Muscle layer of colon (tissue), 2 donors: Measurements from ENCODE around the gene TPST2.

Experiments used
- H3K27ac ChIP-seq: one replicate; pipeline ENCODE4 v1.7.0; 2013; ENCODE audit warnings: low read depth, mild to moderate bottlenecking, low read length, moderate library complexity
- H3K27me3 ChIP-seq, 2 donors: one replicate each; pipeline ENCODE4 v1.7.0; 2013; ENCODE audit warnings: low read length in 2 of 2, mild to moderate bottlenecking in 2 of 2; ENCODE audit not compliant: insufficient read depth in 2 of 2, control insufficient read depth in 1 of 2
- H3K36me3 ChIP-seq: one replicate; pipeline ENCODE4 v1.7.0; 2013; ENCODE audit warnings: mild to moderate bottlenecking, low read length; ENCODE audit not compliant: insufficient read depth
- H3K4me1 ChIP-seq: one replicate; pipeline ENCODE4 v1.7.0; 2013; ENCODE audit warnings: mild to moderate bottlenecking, low read length; ENCODE audit not compliant: insufficient read depth
- H3K4me3 ChIP-seq, 2 donors: one replicate each; pipeline ENCODE4 v1.7.0; 2013; ENCODE audit warnings: low read length in 2 of 2, low read depth in 1 of 2, mild to moderate bottlenecking in 1 of 2, moderate library complexity in 1 of 2
- H3K9ac ChIP-seq: one replicate; pipeline ENCODE4 v1.7.0; 2013; ENCODE audit warnings: low read length
- H3K9me3 ChIP-seq: one replicate; pipeline ENCODE4 v1.7.0; 2013; ENCODE audit warnings: mild to moderate bottlenecking, low read length
- donor health status: abdominal sarcoma.
- donor health status: Adenocarcinoma of cecum.

TPST2 gene

GRCh38 chr22:26484360-26484706 is 105.6 kb downstream of the TPST2 start:
- H3K4me1 ChIP-seq = peaks cover 46% of the 10 kb centered on the region

GRCh38 chr22:26483439-26484359 is 106.2 kb downstream of the TPST2 start, which contains the start of the genes HPS4 and SRRD:
Gene HPS4 (minus strand): TSS chr22:26483783. CDS start chr22:26481762, 2,021 bp downstream.
Gene SRRD (plus strand): TSS chr22:26483877. CDS start chr22:26483891, 14 bp downstream.
- Histone ChIP-seq H3K36me3 (peaks cover 11% of the 10 kb centered on the region), H3K9me3 (no peaks in the 10 kb centered on the region), H3K27ac (peak within 1 kb of the TSS; percentile 96), H3K4me3 (peak within 1 kb of the TSS; percentile 94 to 95), H3K4me1 (peaks cover 46% of the 10 kb centered on the region), H3K27me3 (no peaks in the 10 kb centered on the region), H3K9ac (peak within 1 kb of the TSS; percentile 97)

More at GRCh38 chr22:26484360-26484706, 105.6 kb downstream of the TPST2 start:
- Histone ChIP-seq H3K27me3 (no peaks in the 10 kb centered on the region), H3K9ac (peak overlapping the region; percentile 18), H3K4me3 (peak overlapping the region; percentile 94 to 95), H3K36me3 (peaks cover 17% of the 10 kb centered on the region), H3K9me3 (no peaks in the 10 kb centered on the region), H3K27ac (peak overlapping the region; percentile 96)

DNA sequence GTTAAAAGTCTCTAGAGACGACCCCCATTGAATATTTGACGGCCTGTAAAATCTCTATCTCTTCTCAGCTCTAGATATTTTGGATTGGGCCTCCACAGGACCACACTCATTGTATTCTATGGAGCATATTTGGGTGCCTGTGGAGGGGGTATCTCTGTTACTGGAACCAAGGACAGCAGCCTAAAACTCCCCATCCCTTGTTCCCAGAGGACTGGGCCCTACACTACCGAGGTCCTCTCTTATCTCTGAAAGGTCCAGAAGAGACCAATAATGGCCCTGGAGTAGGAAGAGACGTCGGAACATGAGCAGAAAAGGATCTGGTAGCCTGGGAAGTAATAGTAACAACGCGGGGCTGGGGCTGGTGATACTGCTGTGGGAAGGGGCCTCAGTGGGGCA is 106.9 kb downstream of the TPST2 start:
- Histone ChIP-seq H3K4me3 (peak overlapping the region; percentile 94 to 95), H3K36me3 (peaks cover 4% of the 10 kb centered on the region), H3K27me3 (no peaks in the 10 kb centered on the region), H3K27ac (peak overlapping the region; percentile 96), H3K9me3 (no peaks in the 10 kb centered on the region), H3K4me1 (peaks cover 46% of the 10 kb centered on the region), H3K9ac (peak overlapping the region; percentile 97)

DNA sequence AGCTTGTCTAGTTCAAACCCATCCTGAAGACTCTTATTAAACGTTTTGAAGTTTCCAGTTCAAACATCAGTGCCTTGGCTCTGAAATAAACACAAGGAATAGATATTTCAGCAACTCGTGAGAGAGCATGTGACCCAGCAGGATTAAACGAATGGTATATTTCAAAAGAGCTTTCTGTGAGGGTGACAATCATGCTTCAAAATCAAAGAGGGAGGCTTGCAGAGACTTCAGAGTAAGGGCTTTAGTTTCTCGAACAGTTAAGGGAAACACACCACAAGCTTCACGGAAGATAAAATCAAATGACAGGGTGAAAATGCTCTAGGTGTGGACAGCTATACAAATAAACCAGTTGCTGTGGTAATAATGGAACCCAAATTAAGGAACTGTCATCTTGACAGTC is 107.8 kb downstream of the TPST2 start:
- H3K27ac ChIP-seq = no peak overlapping the region
- H3K4me1 ChIP-seq = peaks cover 46% of the 10 kb centered on the region
- H3K4me3 ChIP-seq = no peak overlapping the region

GRCh38 chr22:26481694-26482093 is 108.2 kb downstream of the TPST2 start:
- H3K4me1 ChIP-seq = peaks cover 46% of the 10 kb centered on the region
- H3K9ac ChIP-seq = no peak overlapping the region
- H3K36me3 ChIP-seq = peaks cover 11% of the 10 kb centered on the region
- no peaks in the 10 kb centered on the region for H3K9me3 ChIP-seq
- H3K4me3 ChIP-seq = no peak overlapping the region
- no peak overlapping the region for H3K27ac ChIP-seq
- H3K27me3 ChIP-seq = no peaks in the 10 kb centered on the region

More for the DNA sequence above, 107.8 kb downstream of the TPST2 start:
- H3K9ac ChIP-seq = no peak overlapping the region
- H3K36me3 ChIP-seq = peaks cover 6% of the 10 kb centered on the region
- no peaks in the 10 kb centered on the region for H3K27me3 ChIP-seq
- no peaks in the 10 kb centered on the region for H3K9me3 ChIP-seq

- Histone ChIP-seq H3K4me3 (no peak overlapping the region), H3K4me1 (peaks cover 46% of the 10 kb centered on the region), H3K27me3 (no peaks in the 10 kb centered on the region), H3K36me3 (peaks cover 15% of the 10 kb centered on the region), H3K27ac (no peak overlapping the region), H3K9me3 (no peaks in the 10 kb centered on the region), H3K9ac (no peak overlapping the region)
Observed at GRCh38 chr22:26481112-26481693, 108.7 kb downstream of the TPST2 start.

DNA sequence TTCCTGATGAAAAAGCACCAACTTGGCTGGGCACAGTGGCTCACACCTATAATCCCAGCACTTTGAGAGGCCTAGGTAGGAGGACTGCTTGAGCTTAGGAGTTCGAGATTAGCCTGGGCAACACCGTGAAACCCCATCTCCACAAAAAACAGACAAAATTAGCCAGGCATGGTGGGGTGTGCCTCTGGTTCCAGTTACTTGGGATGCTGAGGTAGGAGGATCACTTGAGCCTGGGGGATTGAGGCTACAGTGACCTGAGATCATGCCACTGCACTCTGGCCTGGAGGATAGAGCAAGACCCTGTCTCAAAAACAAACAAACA is 109.4 kb downstream of the TPST2 start:
- peak overlapping the region in 1 of 2 donors; percentile 13 for H3K4me3 ChIP-seq
- peaks cover 15% of the 10 kb centered on the region for H3K36me3 ChIP-seq

GRCh38 chr22:26479792-26480610 is 109.9 kb downstream of the TPST2 start:
- Histone ChIP-seq H3K36me3 (peaks cover 15% of the 10 kb centered on the region), H3K9me3 (no peaks in the 10 kb centered on the region), H3K4me1 (peaks cover 41% of the 10 kb centered on the region), H3K9ac (no peak overlapping the region), H3K4me3 (peak overlapping the region in 1 of 2 donors; percentile 13), H3K27me3 (no peaks in the 10 kb centered on the region), H3K27ac (no peak overlapping the region)

More for the DNA sequence above, 109.4 kb downstream of the TPST2 start:
- Histone ChIP-seq H3K9ac (no peak overlapping the region), H3K4me1 (peaks cover 46% of the 10 kb centered on the region), H3K9me3 (no peaks in the 10 kb centered on the region), H3K27ac (no peak overlapping the region), H3K27me3 (no peaks in the 10 kb centered on the region)

DNA sequence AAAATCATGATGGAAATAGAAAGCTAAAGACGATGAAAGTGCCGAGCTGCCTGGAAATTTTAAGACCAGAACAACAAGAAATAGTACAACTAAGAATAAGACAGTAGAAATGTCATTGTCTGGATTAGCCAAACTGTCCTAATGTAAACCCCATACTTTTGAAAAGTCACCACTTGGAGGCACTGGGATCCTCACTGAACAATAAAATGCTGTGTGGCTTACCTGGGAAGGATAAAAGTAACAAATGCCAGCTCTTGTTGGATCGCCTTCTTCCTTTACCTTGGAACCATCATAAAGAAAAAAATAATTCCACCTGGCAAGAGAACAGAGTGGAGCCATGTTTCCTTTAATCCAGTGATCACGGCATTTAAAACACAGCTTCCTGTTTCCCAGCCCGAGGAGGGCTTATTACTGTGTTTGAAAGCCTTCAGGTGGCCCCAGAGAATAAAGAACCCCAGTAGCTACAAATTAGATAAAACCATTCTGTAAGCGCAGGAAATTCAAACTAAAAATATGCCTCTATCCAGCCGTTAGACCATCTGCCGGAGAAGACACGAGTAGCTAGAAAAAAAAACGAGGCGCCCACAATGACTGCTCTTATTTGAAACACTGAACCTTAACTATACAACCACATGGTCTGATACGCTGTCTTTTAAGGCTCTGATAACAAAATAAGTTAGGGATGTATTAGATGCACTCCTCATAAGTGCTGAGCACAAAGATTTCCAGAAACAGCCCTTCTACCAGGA is 110.7 kb downstream of the TPST2 start:
- H3K36me3 ChIP-seq = peaks cover 17% of the 10 kb centered on the region
- no peaks in the 10 kb centered on the region for H3K27me3 ChIP-seq
- H3K9ac ChIP-seq = no peak overlapping the region
- no peak overlapping the region for H3K4me3 ChIP-seq
- H3K4me1 ChIP-seq = peaks cover 34% of the 10 kb centered on the region
- no peak overlapping the region for H3K27ac ChIP-seq
- H3K9me3 ChIP-seq = no peaks in the 10 kb centered on the region

GRCh38 chr22:26477341-26477731 is 112.6 kb downstream of the TPST2 start:
- Histone ChIP-seq H3K4me3 (no peak overlapping the region), H3K9ac (no peak overlapping the region), H3K9me3 (no peaks in the 10 kb centered on the region), H3K27me3 (no peaks in the 10 kb centered on the region), H3K27ac (no peak overlapping the region), H3K36me3 (peaks cover 36% of the 10 kb centered on the region), H3K4me1 (peaks cover 23% of the 10 kb centered on the region)
